Stimulated activated CD8-positive, alpha-beta memory T cell treated with anti-CD3 and anti-CD28 coated beads, Interleukin-4, amount 100 ng/mL, for 48 hours (primary cell): Measurements from ENCODE around the gene PLA2G4D.

Source experiments
- DNase-seq: peaks from one replicate; pipeline ENCODE4 v3.0.0-alpha.2; 2020

The PLA2G4D gene

DNA sequence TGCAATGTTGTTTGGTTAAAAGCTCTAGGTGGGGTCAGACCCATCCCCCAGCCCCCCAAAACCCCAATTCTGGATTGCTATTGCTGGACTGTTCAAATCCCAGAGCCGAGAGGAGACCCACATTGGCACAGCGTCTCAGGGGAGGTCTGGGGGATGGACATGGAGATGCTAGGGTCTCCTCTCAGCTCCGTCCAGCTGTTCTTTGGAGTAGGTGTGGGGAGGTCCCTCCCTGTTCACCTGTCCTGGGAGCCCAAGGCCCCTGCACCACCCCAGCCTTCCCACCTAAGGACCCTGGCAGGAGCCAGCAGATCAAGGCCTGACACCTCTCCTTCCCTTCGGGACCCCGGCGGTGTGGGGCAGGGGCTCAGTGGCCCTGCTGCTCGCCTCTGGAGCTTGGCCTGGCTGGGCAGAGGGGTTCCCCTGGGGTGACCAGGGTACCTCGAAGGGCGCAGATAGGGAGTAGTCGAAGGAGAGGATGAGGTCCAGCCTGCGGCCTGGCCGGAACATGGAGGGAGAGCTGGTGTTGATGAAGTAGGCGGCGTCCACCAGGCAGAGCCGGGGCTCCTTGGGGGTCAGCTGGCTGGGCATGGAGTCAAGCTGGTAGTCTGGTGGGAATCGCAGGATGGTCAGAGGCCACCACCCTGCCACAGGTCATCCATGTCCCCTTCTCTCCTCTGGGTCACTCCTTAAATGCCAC lies 23.9 kb downstream of the PLA2G4D start:
- peak; percentile 1 for DNase-seq

DNA sequence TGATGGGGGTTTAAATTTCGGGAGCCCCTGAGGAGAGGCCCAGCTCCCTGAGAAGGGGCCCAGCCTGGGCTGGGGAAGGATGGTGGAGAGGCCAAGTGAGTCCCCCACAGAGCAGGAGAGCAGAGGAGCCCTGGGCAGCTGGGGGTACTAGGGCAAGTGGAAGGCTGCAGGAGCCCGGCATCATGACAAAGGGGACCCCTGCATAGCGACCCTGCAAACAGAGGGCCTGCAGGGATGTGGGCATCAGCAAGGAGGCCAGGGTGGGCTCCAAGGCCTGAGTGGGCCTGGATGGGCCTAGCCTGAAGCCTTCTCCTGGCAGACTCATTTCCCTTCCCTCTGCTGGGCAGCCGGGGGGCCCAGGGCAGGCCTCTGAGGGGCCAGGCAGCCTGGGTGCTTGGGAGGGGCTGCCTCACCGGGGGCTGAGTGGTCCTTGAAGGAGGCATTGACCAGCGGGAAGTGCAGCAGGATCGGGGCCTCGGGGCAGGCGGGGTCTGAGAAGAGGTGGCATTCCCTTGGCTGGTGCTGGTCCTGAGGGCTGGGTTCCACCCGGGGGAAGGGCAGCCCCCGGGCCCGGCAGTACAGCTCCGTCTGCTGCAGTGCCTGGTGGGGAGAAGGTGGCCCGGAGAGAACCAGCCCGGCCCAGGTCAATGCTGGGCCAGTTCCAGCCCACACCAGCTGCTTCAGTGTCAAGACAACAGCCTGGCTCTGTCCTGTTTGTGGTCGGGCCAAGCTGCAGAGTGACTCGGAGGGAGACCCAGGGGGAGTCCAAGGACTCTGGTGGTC lies 24.7 kb downstream of the PLA2G4D start:
- DNase-seq: peak; percentile 22

DNA sequence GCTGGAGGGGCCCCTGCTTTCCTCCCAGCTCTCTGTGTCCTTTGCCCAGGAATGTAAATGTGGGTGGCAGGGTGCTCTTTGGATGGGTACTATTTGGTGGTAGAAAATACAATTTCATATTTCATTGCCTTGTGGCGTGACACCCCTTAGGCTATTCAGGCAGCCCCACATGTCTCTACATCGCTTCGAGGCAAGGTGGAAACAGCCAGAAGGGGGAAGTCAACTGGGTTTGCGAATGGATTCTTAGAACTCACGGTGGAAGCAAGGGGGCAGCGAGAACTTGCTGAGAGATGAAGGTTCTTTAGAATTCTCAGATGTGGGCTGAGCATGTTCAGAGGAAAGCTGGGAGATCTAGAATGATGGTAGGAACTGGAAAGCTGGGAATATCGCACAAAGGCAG lies 25.3 kb downstream of the PLA2G4D start:
- DNase-seq: peak; percentile 13

DNA sequence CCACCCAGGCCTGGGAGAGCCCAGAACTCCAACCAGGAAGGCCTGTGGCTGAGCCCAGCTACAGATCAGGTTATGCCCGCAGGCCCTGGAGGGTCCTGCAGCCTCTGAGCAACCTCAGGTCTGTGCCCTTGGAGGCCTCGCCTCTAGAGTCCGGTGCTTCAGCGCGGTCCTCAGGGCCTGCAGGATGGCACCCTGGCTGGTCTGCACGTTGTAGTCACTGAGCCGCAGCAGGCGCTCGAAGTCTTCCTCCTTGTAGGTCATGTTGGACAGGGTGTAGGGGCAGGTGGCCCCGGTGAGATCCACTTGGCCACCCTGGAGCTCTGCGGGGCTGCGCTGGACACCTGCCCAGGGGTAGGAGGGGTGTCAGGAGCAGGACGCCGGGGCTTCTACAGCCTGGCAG lies 25.8 kb downstream of the PLA2G4D start:
- DNase-seq: peak; percentile 7

DNA sequence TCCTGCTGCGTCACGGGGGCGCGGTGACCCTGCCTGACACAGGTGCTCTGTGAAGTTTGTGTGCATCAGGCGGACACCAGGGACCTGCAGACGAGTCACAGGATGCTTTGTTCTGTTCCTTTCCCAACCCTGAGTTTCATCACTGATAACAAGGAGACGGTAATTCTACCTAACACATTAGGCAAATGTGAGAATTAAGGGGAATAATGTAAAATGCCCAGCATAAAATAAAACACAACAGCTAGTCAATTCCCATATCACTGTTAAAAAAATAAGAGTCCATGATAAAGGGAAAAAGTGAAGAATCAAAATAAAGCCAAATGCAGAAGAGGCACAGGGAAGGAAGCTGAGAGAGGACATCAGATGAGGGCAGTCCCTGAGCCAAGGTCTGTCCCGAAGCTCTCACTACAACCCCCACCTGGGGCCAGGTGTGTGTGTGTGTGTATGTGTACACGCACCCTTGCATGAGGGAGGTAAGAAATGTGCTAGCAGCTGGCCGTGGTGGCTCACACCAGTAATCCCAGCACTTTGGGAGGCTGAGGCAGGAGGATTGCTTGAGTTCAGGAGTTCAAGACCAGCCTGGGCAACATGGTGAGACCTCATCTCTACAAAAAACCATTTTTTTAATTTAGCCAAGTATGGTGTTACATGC lies 27.5 kb downstream of the PLA2G4D start:
- DNase-seq: peak; percentile 14

DNA sequence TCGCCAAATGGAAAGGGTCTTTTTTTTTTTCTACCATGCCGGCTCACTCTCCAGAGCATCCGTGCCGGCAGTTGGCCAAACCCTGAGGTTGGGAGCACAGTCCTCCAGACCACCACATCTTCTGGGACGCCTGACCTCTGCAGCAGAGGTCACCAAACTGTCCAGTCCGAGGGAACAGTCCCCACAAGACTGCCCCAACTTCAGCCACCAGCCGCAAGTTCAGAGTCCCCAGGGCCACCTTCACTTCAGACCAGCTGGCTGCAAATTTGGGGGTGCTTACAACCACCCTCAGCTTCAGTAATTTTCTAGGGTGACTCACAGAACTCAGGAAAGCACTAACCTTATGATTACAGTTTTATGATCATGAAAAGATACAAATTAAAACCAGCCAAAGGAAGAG lies 28.9 kb downstream of the PLA2G4D start:
- peak; percentile 9 for DNase-seq

DNA sequence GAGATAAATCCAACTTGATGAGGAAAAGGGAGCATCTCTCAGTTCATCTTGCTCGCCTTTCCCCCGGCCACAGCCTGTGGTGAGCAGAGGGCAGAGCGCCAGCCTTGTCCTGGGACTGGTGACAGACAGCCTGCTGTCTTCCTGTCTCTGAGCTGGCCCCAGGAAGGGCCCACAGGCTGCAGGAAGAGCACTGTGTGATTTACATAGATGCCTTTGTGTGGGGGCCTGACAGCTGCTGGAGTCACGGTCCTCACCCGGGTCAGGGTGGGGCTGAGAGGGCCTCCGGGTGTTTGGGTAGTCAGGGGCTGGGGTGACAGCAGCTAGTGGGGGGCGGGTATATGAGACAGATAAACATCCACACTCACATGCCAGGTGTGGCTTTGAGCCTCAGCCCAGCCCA lies 29.3 kb downstream of the PLA2G4D start:
- DNase-seq: peak; percentile 20

DNA sequence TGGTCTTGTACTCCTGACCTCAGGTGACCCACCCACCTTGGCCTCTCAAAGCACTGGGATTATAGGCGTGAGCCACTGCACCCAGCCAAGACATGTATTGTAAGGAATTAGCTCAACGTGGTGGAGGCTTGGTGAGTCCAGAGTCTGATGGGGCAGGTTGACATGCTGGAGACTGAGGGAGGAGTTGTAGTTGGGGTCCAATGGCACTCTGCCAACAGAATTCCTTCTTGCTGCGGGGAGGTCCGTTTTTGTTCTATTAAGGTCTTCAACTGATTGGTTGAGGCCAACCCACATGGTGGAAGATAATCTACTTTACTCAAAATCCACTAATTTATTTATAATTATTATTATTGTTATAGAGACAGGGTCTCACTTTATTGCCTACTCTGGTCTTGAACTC lies 30.1 kb downstream of the PLA2G4D start:
- peak; percentile 8 for DNase-seq

DNA sequence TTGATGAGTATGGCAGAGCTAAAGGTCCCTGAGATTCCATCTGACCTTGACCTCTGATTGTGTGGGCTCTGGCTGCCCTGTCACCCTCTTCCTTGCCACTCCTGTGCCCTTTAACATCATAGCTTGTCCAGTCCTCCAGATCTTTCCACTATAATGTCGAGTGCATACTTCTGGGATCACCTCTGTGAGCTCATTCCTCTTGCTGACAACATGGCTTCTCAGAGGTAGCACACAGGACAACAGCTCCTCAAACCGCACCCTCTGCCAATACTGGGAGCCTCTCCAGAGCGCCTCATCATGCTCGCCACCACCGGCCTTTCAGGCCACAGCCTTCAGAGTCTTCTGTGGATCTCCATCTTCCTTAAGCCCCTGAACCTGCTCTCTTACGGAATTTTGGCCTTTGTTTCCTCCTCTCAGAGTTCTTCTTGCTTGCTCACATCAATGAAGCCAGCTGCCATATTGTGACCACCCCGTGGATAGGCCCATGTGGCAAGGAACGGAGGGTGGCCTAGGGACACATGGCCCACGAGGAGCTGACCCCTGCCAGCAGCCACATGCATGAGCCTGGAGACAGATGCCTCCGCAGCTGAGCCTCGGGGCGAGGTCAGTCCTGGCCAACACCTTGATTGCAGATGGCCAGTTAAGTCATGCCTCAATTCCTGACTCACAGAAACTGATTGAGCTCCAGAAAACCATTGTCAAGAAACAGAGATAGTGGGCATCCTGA lies 31.1 kb downstream of the PLA2G4D start:
- no peak for DNase-seq

DNA sequence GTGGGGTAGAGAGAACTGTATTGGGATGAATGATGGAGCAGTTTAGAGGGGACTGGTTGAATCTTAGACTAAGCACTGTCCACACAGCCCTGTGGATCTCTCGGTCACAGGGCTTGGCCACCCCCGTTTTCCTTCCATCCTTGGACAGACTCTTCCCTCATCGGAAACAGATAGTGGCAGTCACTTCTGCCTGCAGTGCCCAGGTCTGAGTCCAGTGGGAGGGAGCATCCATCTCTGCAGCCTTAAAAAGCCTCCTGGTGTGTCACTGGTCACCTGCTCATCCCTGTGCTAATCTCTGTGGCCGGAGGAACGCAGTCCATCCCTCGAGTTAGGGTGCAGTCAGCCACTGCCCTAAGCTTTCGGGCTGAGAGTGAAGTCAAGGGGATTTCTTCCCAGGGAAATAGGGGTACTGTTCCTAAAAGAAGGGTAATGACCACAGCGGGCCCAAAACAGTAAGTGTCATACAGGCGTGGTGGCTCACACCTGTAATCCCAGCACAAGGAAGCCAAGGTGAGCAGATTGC lies 32.0 kb downstream of the PLA2G4D start:
- DNase-seq: no peak

DNA sequence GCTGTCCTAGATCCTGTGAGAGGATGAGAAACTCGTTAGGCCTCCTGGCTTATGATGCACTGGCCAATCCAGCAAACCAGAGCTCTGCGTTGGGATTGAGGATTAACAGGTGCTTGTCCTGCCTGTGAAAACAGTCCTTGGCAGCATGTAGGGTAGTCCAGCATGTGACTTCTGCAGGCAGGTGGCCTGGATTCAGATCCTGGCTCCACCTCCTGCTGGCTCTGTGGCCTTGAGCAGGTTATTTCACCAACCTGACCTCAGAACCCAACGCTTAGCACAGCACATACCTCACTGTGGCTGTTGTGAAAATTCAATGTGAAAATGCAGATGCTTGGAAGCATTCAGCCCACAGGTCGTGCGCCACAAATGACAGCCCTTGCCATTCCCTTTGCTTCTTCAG lies 33.6 kb downstream of the PLA2G4D start:
- DNase-seq: no peak

DNA sequence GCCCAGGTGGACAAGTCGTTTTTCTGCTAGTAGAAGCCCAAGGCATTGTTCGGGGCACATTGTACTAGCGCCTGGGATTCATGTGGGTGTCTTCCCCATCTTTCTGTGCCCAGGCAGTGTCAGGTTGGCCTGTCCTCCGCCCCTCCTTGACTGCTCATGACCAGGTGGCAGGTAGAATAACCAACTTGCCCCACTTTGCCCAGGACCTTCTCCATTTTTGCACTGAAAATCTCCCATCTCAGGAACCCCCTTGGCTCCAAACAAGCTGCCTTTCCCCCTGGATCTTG lies 33.9 kb downstream of the PLA2G4D start:
- no peak for DNase-seq

DNA sequence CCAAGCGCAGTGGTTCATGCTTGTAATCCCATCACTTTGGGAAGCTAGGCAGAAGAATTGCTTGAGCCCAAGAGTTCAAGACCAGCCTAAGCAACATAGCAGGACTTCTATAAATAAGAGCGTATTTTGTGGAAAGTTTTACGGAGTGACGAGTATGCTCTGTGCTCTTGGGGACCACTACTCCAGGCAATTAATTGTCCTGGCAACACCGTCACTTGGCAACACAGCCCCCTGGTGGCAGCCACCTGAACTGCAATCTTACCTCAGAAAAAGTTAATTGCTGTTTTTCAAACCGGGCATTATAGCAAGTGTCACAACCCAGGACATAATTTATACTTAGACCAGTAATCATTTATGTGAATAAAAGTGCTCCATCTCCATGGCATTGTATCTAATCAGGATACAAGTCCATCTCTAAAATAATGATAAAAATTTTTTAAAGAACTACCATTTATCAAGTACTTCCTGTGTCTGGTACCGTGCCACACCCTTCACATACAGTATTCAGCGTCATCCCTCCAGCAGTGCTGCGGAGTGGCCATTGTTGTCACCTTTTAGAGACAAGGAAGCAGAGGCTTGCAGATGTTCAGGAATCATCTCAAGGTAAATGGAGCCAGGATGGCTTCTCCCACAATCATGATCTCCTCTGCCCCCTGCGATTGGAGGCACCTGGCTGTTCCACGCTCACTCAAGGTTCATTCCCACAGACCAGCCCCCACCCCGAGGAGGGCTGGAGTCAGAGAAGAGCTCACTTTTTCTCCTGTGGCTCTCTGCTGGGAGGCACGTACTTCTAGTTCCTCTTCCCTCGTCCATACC lies 34.5 kb downstream of the PLA2G4D start:
- peak; percentile 89 for DNase-seq

DNA sequence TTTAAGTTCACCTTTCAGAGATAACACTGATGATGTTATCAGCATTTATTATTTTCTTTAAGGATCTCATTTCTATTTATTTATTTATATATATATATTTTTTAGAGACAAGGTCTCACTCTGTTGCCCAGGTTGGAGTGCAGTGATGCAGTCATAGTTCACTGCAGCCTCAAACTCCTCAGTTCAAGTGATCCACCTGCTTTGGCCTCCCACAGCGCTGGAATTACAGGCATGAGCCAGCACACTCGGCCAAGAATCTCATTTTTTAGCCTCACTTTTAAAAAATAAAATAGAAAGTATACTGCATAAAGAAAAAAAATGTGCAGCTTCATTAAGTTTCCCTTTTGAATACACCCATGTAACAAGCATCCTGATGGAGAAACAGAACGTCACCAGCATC lies 35.6 kb downstream of the PLA2G4D start:
- no peak for DNase-seq

DNA sequence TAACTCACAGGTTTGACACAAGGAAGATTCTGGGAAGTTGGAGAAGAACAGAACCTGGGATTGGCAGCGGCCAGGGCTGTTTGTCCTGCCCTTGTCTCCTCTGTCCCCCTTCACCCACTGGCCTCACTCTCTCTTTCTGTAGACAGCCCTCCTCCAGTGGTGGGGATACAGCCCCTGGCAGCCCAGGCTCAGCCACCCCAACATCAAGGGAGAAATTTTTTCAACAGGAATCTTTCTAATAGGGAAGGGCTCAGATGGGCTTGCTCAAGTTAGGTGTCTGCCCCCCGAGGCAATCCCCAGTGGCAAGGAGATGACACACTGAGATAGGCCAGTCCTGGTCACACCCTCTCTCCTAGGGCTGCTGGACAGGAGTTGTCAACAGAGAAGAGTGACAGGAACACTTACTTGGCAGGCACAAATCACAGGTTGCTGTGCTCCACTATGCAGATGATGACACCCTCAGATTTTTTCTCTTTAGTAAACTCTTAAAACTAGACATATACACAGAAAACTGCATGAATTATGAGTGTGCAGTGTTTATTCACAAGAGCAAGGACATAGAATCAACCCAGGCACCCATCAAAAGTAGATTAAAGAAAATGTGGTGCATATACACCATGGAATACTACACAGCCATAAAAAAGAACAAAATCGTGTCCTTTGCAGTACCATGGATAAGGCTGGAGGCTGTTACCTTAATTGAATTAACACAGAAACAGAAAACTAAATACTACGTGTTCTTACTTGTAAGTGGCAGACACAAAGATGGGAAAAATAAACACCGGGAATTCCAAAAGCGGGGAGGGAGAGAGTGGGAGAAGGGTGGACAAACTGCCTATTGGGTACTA lies 36.3 kb downstream of the PLA2G4D start:
- DNase-seq: no peak

DNA sequence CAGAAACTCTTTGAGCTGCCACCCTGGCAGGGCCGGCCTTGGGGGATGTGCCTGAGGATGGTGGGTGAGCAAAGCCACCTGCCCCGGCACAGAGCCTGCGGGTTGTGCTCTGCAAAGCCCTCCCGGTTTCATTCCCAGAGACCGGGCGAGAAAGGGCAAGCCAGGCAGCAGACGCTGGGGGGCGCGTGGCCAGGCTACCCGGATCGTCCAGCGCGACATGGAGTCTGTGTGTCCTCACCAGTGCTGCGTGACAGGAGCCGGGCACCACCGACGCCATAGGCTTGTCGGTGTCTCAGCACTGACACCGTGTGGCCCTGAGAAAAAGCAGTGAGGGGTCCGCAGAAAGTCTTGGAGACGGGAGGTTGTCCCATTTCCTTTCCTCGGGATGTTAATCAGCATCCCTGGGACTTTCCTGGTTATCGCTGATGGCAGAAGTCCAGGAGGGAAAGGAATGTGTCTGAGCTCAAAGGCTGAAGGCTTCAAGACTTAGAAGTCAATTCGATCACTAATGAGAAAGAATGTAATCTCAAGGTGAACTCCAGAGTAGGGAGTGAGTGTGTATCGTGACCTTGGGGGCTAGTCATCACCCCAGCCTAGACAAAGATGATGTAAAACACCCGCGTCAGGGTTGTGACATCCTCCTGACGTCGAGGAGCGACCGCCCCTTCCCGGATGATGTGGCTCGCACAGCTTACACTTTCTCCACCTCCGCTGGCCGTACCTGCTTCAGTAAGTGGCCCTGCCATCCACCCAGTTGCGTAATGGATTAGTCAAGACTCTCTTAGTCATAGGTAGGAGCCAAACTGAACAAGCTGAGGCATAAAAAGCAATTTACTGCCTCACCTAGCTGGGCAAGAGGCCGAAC lies 37.2 kb downstream of the PLA2G4D start:
- peak; percentile 72 for DNase-seq

DNA sequence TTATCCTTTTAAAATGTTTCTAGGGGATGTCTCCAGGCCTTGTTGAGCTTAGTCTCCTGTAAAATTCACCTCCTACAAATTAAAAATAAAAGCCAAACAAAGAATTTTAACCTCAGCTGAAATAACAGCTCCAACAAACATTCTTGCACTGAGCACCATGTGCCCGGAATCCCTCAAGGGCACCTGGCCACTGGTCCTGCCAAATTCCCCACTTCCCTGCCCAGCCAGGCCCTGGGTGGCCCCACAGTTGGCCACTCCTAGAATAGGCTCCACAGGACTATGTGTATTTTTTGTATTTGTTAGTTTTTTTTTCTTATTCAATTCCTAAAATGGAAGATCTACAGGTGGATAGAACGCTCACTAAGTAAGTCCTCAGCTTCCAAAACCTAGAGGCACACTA lies 40.4 kb downstream of the PLA2G4D start:
- DNase-seq: no peak

DNA sequence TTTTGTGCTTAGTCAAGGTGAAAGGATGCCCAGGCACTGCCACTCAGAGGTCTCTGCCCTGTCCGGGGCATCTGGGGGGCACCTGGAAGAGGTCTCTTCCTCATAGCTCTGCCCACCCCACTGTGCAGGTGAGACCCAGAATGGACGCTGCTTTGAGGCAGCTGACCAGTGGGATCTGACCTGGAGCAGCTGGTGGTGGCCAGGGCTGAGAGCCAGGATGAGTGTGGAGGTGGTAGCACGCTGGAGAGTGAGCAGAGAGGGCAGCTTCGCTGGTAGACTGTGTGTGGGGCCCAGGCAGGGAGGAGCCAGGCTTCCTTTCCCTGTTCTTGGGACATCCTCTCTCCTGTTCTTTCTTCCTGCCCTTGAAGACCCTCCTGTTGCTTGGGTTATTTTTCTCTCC lies 41.4 kb downstream of the PLA2G4D start:
- no peak for DNase-seq

DNA sequence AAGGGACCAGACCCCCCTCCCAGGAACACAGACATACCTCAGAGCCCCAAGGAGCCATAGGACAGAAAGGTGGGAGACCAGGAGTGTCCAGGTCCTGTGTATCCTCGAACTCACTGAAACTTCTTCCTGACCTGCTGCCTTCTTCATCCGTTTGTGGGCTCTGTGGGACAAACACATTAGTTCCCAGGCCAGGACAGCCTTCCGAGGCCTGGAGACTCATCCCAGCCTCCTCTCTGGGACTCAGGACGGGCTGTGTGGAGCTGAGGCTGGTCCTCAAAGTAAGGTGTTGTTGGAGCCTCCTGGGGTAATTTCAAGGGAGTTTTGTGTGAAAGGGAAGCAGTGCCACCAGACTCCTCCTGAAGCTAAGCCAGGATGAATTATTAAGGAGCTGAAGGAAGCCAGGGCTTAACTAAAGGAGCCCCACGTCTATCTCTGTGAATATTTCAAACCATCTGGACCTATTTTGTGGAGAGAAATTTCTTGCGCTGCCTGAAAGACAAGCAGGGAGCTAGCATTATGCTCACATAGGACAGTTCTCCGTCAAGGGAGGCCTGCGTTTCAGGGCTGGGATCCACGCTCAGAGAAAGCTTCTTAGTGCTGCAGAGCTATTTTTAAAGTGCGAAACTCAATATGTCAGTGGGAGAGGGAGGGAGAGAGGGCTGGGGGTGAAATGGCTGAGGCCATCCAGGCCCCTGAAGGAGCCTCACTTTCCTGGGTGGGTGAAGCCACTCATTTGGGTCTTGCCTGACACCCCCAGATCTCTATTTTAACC lies 43.7 kb downstream of the PLA2G4D start:
- DNase-seq: no peak

DNA sequence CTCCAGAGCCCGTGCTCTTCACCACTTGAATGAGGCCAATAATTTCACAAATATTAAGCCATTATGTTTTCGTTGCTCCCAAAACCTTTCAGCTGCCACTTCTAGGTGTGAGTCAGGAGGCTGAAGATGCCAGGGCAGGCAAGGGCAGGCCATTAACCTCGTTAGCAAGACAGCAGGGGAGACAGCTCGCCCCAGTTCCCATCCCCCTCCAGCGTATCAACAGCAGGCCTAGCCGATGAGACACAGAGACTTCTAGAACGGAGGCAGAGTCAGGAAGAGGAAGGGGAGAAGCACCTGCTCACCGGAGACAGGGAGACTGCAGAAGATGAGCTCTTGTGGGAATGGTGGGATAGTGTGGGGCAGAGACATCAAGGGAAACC lies 45.6 kb downstream of the PLA2G4D start:
- DNase-seq: no peak
